Stimulated activated CD8-positive, alpha-beta memory T cell treated with anti-CD3 and anti-CD28 coated beads, Interleukin-15, amount 100 ng/mL, for 24 hours (primary cell): ENCODE measurements around the gene THSD7A.

Experiments used
- DNase-seq: peaks from one replicate; pipeline ENCODE4 v3.0.0-alpha.2; 2020; ENCODE audit warnings: low read depth

THSD7A gene

DNA sequence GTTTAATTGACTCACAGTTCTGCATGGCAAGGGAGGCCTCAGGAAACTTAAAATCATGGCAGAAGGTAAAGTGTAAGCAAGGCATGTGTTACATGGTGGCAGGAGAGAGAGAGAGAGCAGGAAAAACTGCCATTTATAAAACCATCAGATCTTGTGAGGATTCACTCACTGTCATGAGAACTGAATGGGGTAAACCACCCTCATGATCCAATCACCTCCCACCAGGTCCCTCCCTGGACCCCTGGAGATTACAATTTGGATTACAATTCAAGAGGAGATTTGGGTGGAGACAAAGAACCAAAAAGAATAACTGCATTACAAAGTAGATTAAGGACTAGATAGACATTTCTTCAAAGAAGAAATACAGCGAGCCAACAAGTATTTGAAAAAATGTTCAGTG is 324.1 kb downstream of the THSD7A start:
- no peak for DNase-seq

DNA sequence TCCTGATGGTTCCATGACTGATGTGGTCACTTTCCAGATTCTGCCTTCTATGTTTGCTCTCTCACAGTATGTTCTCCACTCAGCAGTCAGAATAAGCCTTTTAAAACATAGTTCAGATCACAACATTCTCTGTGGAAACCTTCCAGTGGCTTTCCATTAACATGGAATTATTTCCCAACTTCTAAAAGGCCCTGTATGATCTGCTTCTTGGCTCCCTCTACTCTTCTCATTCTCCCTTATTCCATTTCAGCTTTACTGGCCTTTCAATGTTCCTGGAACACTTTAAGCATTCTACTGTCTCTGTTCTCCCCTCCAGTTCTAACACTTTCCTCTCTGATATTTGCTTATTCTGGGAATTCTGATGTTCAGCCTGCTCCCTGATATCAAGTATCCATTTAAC is 325.6 kb downstream of the THSD7A start:
- no peak for DNase-seq

DNA sequence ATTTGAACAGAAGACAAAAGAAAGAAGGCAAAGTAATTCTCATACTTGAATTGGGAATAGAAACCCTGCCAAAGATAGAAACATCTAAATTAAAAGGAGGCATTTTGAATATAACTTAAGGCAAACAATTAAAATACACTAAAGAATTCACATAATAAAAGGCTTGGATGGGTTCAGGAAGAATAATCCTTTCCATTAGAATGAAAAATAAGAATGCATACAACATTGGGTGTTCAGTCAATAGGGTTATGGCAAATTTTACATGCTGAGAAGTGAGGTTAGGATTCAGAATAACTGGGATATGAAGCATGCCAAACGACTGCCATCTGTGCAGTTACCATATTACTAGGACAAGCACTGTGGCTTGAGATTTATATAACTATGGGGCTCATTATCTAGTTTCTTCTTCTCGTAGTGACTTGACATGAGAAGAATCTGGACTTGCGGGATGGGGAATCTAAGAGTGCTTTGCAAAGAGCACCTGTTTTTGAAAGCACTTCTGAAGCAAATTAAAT is 326.5 kb downstream of the THSD7A start:
- no peak for DNase-seq

DNA sequence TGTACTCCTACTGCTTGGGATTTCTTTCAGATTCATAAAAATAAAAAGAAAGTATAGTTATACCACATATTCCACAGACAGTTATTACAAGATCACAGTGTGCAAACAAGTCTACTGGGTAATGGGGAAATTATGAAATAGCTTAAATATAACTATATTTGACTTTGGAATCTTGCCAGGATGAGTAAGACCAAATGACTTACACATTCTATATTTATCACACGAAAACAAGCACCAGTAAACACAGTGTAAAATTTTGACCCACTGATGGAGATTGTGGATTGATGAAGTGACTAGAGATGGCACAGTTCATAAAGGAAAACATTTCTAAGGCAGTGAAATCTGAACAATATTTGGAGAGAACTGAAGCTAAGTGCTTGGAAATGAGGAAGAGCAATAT is 339.7 kb downstream of the THSD7A start:
- DNase-seq: no peak

DNA sequence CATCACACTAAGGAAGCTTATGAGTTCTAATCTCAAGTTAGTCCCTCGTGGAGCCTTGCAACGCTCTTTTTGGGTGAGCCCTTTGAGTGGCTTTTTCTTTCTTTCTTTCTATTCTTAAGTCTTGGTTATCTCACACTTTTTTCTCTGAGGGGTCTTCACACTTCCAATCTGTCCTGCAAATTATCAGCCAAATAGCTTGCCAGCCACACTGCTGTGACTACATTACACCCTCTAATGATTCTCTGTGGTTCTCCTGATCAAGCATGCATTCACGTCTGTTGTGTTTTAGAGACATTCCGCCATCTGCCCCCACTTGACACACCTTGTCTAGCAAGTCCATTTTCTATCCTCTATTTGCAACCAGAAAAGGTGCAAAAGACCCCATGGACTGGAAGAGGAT is 340.2 kb downstream of the THSD7A start:
- DNase-seq: no peak

DNA sequence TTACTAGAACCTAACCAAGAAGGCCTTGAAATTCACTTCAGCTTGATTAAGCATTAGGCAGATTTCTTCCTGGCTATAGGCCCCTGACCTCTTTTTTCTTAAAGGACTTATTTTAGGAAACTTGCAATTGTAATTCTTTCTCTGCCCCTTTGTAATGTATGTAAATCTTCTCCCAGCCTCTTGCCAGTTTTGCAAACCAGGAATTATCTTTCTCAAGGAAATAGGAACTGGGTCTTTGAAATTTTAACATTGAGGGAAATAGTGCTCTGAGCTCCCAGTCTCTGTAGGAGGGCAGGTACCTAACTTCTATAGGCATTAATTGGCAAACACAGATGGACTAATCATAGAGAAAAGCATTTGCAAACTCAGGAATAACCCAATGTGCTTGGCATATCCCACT is 342.7 kb downstream of the THSD7A start:
- DNase-seq: no peak

DNA sequence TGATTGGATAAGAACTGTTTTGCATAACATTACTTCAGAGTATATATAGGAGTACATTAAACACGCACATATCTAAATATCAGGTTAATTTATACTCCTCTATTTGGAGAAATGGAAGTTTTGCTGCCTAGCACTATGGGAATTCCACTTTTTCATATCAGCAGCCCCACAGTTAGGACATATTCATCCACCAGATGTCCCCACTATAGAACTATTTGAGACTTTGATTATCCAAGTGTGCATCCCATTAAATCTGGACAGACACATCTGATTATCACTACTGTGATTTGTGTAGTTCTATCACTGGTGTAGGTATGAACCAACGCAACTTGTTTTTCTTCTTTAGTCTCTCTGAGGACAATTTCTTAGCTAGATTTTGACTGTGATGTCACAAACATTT is 345.7 kb downstream of the THSD7A start:
- DNase-seq: no peak

DNA sequence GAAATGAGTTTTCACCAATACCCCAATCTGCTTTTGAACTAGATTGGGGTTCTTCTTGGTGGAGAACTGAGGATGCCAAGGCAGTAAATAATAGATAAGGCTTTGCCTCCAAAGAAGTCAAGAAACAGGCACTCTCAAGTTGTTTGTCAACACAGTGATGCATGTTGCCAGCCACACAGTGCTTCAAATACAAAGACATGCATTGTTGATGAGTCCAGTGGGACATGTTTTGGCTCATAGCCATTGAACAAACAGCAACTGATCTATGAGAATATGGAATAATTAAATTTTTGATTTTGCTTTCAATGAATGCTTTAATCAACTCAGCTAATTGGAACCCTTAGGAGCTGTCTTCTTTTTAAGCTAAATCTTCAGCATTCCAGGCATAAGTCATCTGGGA is 346.4 kb downstream of the THSD7A start:
- DNase-seq: no peak

DNA sequence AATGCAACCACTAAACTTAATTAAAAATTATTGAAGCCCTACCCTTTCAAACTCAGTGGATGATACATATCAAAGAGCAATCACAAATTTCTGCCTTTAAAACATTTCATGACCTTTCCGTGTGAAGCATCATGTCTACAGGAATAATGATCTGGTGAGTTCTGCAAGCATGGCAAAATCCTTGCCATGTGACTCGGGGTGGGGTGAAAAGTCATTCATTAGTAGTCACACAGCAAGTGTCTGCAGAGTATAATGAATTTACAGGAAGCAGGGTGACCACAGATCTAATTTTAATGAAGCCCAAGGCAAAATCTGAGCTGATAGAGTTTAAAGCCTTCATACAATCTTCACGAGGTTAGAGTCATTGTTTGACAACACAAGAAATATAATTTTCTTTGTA is 351.9 kb downstream of the THSD7A start:
- no peak for DNase-seq

DNA sequence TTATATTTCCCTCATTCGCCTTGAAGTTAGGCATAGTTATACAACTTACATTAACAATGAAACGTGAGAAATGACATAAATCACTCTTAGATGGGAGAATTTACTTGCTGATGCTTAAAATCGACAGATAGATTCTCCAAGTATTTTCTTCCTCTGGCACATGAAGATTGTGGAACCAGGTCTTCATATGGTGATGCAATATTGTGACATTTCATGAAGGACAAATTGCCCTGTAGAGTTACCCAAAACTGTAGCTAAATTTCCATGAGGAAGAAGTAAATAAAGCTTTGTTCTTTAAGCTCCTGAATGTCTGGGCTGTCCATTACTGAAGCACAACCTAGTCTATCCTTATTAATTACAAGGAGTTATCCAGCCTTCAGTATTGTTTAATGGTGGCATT is 353.1 kb downstream of the THSD7A start:
- no peak for DNase-seq

DNA sequence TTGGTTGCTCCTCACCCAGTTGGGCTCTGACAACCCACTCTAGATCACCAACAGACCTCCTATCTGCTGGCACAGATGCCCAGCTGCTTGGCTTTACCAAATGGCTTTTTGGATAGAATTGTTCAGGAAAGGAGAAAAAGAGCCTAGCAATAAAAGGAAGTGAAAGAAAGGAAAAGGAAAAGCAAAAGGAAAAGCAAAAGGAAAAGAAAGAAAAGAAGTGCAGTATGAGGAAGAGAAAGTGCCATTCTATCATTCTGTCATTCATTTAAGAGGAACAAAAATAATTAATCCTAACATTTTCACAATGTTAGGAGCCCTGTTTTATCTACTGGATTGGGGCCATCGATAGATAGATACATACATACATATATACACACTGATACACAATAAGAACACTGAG is 353.6 kb downstream of the THSD7A start:
- DNase-seq: no peak

DNA sequence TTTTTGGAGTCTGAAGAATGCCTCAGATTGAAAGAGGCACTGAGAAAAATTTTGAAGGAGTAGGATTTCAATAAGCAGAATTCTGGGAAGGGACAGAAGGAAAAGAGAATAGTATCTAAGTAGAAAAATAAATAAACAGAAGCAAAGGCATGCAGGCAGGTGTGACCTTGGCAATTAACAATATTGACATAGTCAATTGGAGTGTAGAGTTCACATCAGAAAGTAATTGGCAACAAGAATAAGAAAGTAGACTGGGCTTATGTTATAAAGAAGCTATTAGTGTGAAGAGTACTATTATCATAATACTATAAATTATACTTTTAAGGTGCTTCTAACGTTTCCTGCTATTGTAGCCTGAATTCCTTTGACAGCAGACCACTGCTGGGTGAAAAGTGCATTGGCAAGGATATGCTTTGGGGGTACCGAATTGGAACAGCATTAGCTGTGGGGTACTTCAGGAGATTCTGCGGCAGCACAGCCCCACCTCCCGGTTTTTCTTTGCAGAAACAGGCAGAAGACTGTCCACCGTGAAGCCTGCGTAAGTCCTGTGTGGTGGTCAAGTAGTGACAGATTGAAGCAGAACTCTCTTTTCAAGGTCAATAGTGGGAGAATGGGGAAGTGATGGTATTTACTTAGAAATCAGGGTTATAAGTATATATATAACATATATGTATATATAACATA is 357.0 kb downstream of the THSD7A start:
- no peak for DNase-seq

DNA sequence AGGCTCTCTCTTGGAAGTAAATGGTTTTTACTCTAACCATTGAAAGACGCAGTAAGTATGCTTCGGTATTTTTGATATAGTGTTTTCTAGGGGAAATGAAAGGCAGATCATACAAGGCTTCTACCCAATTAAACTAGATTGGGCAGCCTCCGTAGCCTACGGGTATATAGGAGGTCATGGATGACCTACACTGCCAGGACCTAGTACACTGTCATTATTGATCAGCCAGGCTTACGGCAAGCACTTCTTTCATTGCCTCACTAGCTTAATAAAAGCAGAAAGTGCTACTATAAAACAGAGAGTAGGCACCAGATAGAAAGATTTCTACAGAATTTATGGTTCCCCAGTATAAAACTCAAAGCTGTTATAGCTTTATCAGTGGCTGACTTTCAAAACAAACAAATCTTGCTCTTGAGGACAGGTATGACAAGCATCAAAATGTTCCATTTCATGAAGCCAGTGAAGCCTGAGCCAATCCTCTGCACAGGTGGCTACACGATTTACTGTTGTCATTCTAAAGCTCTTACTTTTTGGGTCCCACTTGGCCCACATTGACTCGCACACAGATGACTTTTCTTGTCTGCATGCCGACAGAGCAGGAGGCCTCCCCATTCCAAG is 358.1 kb downstream of the THSD7A start:
- no peak for DNase-seq

DNA sequence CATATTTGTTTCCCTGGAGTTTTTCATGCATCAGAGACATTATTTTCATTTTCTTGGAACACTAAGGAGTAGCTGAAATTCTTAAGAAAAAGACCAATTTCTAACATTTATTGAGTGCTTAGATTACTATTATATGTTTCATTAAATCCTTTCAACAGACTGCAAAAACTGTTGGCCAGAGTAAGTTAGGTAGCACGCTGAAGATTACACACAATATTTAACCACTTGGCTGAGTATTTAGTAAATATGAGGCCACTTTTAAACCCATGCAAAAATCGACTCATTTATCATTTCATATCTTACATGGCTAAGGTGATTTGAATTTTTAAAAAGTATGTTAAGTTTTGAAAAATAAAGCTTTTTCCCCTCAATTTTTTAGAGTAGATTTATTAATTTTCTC is 358.8 kb downstream of the THSD7A start:
- no peak for DNase-seq

DNA sequence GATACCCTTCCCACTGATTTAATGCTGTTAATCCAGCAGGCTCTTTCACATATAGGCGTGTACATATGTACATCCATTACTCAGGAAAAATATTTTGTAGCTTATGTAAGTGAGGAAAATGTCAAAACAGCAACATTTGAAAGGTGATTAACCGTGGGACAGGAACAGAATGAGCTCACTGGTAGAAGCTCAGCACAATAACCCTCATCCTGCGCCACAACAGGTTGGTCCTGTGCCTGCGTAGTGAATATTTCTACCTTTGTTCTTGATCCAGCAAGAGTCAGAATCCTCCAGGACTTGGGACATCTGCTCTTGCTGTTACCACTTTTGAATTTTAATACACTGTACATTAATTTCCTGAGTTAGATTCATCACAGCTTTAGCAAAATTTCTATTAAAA is 359.4 kb downstream of the THSD7A start:
- no peak for DNase-seq

DNA sequence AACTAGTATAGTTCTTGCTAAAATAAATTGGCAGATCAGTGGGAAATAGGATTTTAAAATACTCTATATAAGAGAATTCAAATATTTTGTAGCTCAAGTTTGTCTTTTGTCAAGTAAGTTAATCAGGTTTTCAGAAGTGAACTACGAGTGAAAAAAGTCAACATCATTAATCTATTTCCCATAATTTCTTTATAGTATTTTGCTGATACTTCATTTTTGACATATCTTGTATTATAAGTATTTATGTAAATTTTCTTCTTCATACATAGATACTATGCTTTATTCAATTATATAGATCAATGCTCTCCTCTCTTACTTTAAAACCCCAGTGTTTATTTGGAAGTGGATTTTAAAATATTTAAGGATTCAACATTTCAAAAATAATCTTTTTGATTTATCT is 360.7 kb downstream of the THSD7A start:
- no peak for DNase-seq

DNA sequence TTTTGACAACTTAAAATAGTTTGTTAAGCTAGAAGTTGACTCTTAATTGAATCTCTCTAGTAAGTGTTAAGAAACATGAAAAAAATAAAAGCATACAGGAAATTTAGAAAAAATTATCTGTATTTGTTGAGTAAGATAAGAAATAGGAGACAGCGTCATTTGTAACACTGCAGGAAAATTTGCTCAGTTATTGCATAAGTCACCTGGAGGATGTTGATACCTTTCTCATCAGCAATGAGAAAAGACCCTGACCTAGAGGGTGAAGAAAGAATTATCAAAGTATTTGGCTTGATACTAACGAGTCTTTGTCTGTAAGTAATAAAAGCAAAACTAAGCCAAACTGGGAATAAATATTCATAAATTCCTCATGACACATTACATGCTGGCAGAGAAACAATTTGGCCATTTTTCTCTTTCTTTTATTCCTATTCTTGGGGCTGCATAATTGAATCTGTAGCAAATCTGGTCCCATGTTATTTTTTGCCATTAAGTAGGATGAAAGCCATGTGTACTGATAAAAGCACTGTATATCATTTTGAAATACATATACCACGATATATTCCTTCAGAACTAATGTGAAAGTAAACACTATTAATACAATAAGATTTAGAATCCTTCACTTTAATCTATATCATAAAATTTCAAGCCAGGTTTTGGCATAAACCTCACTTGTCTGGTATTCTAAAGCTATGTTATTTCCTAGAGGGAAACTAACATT is 362.8 kb downstream of the THSD7A start:
- DNase-seq: no peak

DNA sequence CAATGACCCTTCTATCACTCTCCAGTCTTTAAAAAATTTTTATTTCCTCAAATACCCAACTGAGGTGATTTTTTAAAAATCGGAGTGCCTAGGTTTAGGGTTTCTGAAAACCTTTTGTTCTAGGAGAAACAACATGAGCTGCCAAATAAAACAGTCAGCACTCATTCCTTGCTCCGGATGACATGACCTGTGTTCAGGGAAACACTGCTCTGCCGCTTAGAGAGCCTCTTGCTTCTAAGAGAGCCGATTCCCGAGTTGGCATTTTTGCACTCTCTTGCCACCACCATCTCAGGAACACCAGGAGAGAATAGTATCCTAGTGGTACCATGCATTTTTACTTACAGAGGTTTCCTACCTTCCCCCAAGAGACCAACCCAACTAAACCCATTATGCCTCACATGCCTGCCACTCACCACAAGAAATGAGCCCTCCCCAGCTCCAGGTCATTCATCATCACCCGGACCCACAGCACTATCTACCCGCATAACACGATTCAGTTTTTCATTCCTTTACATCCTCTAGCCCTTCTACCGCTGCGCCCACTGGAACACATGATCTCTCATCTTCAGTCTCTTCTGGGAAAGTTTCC is 365.4 kb downstream of the THSD7A start:
- DNase-seq: no peak

DNA sequence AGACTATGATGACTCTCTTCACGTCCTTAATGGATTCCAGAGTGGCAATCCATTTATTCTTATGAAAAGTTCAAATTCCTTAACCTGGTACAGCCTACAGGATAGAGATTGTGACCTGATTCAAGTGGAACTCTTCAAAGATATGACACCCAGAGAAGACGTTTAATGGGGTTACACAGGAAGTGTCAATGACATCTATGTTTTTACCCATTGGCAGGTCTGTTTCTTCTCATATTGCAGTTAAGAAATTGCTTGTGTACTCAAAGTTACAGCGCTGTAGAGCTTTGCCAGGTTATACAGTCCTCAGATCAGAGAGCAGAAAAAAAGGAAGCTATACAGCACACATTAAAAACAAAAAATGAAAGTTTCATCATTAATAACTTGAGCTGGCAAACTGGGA is 367.4 kb downstream of the THSD7A start:
- no peak for DNase-seq

DNA sequence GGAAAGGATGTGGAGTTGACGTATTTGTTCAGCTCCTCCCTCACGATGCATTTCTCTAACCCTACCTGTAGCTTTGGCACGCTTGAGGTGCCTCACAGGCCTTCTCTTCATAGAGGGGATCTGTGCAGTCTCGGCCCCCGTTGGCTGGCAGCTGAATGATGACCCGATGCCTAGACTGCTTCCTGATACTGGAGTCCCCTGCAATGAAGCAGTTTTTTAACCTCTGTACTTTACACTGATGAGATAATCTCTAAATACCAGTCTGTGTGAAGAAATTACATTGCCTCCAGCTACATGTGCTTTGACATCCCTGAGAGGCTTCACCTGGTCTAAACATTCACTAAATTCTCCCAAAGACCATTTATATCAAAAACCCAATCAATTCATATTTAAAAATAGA is 370.1 kb downstream of the THSD7A start:
- DNase-seq: no peak

DNA sequence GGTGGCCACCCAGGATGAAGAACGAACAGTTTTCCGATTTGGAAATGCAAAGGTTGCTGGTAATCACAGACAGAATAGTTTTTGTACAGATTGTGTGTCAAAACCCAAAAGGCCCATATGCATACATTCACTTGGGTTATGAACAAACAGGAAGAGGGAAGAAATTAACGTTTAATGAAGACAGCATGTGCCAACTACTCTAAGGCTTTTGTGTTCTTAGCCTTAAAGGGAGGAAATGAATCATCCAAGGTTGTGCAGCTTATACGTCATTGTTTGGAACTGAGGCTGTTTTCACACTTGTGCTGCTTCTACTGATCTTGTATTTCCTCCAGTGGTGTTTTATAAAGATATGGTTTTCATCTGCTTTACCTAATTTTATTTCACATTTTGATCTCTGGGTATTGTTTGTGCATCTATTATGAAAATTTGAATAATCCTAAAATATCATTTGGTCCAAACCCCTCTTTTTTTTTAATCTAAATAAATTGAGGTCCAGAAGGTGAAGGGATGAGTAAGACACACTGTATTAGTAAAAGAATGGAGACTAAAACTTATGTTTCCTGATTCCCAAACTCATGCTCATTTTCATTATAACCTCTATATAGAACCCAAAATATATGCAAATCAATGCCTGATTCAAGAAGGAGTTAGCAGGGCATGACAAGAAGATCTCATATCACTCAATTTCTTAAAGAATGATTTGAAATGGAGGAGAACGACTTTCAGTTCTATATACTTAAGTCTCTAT is 373.1 kb downstream of the THSD7A start:
- no peak for DNase-seq

DNA sequence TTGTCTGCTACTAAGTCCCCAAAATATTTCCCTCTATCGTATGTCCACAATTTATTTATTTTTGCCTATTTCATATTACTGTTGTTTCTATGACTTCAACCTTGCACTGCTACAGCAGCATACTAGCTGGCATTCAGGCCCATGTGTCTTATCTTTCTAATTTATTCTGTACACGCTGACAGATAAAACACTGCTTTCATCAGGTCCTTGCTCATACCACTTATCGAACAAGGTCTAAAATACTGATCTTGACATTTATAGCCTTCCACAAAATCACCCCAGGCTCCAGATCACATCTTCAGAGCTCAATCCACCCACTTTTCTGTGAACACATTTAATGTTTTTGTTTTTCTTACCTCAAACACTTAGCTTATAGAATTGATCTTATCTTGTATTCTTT is 374.6 kb downstream of the THSD7A start:
- DNase-seq: no peak
